A673 (cell line): ENCODE data around the gene MSANTD4.

Experiments
- CTCF ChIP-seq: fragments of 300-800, 200-600 bp; sonication (generic); conservative IDR thresholded peaks from 2 replicates; pipeline ENCODE4 v1.5.1; 2017; ENCODE audit warnings: low read depth, mild to moderate bottlenecking, antibody characterized with exemption, low read length, moderate library complexity, mixed read lengths
- EZH2 ChIP-seq: fragments of 200-600 bp; sonication (generic); IDR thresholded peaks from 2 replicates; pipeline ENCODE4 v1.6.1; 2017; ENCODE audit warnings: borderline replicate concordance, low read depth, mild to moderate bottlenecking, mixed read lengths, antibody characterized with exemption, low read length; ENCODE audit not compliant: poor library complexity, severe bottlenecking

GRCh38 chr11:106012744-106013143, 9.3 kb downstream of the MSANTD4 start:
- TF ChIP-seq CTCF (no peak), EZH2 (no peak)
